ENCODE results near the gene GRIA3.

The GRIA3 gene

DNA sequence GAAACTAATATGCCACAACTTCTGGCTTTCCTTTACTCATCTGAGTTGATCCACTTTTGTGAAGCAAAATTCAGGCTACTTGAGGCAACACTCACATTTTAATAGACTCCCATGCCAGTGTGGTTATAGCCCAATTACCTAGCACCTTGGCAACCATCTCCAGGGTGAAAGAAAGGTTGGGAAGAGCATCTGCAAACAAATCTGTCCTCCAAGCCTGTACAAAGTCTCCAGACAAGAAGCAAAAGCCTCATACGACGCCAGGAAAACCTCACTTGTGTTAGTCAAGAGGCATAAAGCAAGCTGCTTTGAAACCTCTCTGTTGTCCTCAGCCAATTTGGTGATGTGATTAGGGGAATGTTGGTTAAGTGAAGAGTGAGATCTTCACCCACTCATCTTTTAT, 302.2 kb downstream of the GRIA3 start:
- Histone ChIP-seq H3K36me3 (replicated peaks) (no peaks in the 10 kb centered on the region), H3K27me3 (replicated peaks) (no peaks in the 10 kb centered on the region), H3K27ac (no peak overlapping the region), H3K4me3 (ENCODE audit: low read depth, low read length) (no peak overlapping the region)
- in situ Hi-C loops (cut with HindIII; ENCODE audit: low pct_ligation_motif_present, low sequenced_read_pairs), result no loop called here
- TF ChIP-seq, protein P1, sequence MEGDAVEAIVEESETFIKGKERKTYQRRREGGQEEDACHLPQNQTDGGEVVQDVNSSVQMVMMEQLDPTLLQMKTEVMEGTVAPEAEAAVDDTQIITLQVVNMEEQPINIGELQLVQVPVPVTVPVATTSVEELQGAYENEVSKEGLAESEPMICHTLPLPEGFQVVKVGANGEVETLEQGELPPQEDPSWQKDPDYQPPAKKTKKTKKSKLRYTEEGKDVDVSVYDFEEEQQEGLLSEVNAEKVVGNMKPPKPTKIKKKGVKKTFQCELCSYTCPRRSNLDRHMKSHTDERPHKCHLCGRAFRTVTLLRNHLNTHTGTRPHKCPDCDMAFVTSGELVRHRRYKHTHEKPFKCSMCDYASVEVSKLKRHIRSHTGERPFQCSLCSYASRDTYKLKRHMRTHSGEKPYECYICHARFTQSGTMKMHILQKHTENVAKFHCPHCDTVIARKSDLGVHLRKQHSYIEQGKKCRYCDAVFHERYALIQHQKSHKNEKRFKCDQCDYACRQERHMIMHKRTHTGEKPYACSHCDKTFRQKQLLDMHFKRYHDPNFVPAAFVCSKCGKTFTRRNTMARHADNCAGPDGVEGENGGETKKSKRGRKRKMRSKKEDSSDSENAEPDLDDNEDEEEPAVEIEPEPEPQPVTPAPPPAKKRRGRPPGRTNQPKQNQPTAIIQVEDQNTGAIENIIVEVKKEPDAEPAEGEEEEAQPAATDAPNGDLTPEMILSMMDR (IDR thresholded peaks at IDR 0.05; ENCODE audit: low read depth, low read length, missing control alignments), result no peak
- no peak for DNase-seq

DNA sequence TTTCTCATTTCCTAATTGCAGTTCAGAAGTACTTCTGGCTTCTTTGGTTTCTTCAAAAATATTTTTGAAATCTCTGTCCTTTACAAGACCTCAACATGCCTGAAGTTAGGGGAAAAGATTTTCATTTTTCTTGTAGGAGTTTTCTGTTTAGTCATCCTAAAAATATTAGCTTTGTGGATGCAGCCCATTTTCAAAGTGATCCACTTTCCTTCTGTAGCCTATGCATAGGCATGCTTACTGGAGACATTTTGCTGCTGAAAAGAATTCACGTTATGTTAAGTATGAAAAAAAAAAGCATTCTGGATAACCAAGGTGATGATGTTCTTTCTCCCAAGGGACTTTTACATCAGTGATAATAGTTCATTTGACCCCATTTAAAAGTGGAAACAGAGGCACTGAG, 303.2 kb downstream of the GRIA3 start:
- in situ Hi-C loops (cut with HindIII; ENCODE audit: low pct_ligation_motif_present, low sequenced_read_pairs), result no loop called here
- no peak for DNase-seq
- Histone ChIP-seq H3K27me3 (replicated peaks) (no peaks in the 10 kb centered on the region), H3K27ac (no peak overlapping the region), H3K36me3 (replicated peaks) (no peaks in the 10 kb centered on the region), H3K4me3 (ENCODE audit: low read depth, low read length) (no peak overlapping the region)
- TF ChIP-seq, protein P1 (IDR thresholded peaks at IDR 0.05; ENCODE audit: low read depth, low read length, missing control alignments), result no peak

DNA sequence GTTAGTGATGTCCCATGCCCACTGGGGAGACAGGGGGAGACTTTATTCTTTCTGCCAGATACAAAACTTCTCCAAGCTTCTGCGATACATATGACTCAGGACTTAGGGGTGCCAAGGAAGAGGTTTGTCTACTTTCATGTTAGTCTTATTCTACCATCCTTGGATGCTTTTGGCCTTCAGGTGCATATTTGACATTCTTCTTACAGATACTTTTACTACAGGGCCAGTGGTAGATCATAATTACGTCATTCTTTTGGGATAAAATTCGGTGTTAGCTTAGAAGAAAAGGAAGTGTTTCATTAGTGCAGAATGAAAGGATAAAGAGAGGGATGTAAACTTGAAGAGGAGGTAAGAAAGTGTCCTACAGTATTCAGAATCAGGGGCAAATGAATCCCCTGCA, 303.6 kb downstream of the GRIA3 start:
- Histone ChIP-seq H3K27me3 (replicated peaks) (no peaks in the 10 kb centered on the region), H3K36me3 (replicated peaks) (no peaks in the 10 kb centered on the region), H3K27ac (no peak overlapping the region), H3K4me3 (ENCODE audit: low read depth, low read length) (no peak overlapping the region)
- in situ Hi-C loops (cut with HindIII; ENCODE audit: low pct_ligation_motif_present, low sequenced_read_pairs), result no loop called here
- TF ChIP-seq, protein P1 (IDR thresholded peaks at IDR 0.05; ENCODE audit: low read depth, low read length, missing control alignments), result no peak
- no peak for DNase-seq

DNA sequence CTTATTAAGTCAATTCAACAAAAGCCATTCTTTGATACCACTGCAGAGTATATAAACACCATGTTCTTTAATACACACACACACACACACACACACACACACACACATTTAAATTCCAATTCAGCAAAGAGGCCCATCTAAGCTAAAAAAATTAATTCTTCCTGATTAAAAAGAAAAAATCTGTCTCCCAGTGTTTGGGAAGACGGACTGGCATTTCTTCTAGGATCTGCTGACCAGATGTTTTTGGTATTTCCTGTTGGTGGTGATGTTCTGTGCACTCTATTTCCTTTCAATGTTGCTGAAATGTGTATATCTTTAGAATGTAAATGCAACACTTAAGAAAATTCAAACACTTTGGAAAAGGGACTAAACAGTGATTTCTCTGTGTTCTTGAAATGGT, 304.9 kb downstream of the GRIA3 start:
- no peak overlapping the region for H3K4me3 ChIP-seq (ENCODE audit: low read depth, low read length)

DNA sequence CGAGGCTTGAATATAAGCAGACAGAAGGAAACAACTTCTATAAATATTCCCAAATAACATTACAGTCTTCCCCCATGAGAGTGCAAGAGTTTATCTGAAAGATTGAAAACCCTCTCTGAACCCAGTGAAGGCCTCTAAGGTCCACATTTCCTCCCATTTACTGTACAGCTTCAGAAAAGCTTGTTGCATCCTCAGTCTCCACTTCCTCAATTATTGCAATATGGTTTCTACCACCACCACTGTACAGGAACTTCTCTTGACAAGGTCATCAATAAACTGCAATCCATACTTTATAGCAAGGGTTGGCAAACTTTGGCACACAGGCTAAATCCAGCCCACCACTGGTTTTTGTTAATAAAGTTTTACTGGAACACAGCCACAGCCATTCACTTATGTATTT, 309.8 kb downstream of the GRIA3 start:
- H3K36me3 ChIP-seq (replicated peaks), result no peaks in the 10 kb centered on the region

More for the DNA sequence above, 304.9 kb downstream of the GRIA3 start:
- no peak for DNase-seq
- TF ChIP-seq, protein P1 (IDR thresholded peaks at IDR 0.05; ENCODE audit: low read depth, low read length, missing control alignments), result no peak
- Histone ChIP-seq H3K27me3 (replicated peaks) (no peaks in the 10 kb centered on the region), H3K36me3 (replicated peaks) (no peaks in the 10 kb centered on the region), H3K27ac (no peak overlapping the region)
- in situ Hi-C loops (cut with HindIII; ENCODE audit: low pct_ligation_motif_present, low sequenced_read_pairs), result no loop called here

DNA sequence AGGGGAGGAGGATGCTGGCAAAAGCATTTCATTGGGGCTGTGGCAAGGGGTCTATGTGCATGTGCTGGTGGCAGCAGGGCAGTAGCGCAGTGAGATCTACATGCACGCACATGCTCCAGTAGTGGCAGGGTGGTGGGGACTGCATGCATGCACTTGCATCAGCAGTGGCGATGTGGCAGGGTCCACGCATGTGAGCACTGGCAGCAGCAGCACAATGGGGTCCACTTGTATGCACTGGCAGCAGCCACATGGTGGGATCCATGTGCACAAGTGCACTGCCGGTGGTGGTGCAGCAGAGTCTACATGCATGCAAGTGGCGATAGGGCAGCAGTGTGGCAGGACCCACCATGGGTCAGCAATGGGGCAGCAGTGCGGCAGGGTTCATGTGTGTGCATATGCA, 315.7 kb downstream of the GRIA3 start:
- no peaks in the 10 kb centered on the region for H3K36me3 ChIP-seq (replicated peaks)
- H3K4me3 ChIP-seq (ENCODE audit: low read depth, low read length), result no peak overlapping the region
- TF ChIP-seq, protein P1 (IDR thresholded peaks at IDR 0.05; ENCODE audit: low read depth, low read length, missing control alignments), result no peak
- H3K27me3 ChIP-seq (replicated peaks), result no peaks in the 10 kb centered on the region
- in situ Hi-C loops (cut with HindIII; ENCODE audit: low pct_ligation_motif_present, low sequenced_read_pairs), result no loop called here
- DNase-seq, result no peak
- H3K27ac ChIP-seq, result no peak overlapping the region

More for the DNA sequence above, 309.8 kb downstream of the GRIA3 start:
- no peak for DNase-seq
- Histone ChIP-seq H3K27ac (no peak overlapping the region), H3K27me3 (replicated peaks) (no peaks in the 10 kb centered on the region), H3K4me3 (ENCODE audit: low read depth, low read length) (no peak overlapping the region)
- TF ChIP-seq, protein P1 (IDR thresholded peaks at IDR 0.05; ENCODE audit: low read depth, low read length, missing control alignments), result no peak
- in situ Hi-C loops (cut with HindIII; ENCODE audit: low pct_ligation_motif_present, low sequenced_read_pairs), result no loop called here

Data from brain microvascular endothelial cell (primary cell).